Neural progenitor cell (in vitro differentiated cells): ENCODE results near the gene DHCR24. TPM values are rescaled to one million over a fixed set of nuclear protein-coding genes. Genes with fewer than 3 reads are reported as not detected.

ENCODE experiments used
- DNase-seq: peaks from one replicate; pipeline ENCODE4 v3.0.0-alpha.2; 2016; ENCODE audit warnings: low spot score
- H2AFZ ChIP-seq: fragments of 200-600 bp; sonication (generic); replicated peaks from 2 replicates; pipeline ENCODE4 v1.6.1; 2016; ENCODE audit warnings: antibody characterized with exemption
- H3F3A ChIP-seq: fragments of 200-600 bp; sonication (generic); 2 replicates; pipeline ENCODE4 v1.6.1; 2016; ENCODE audit warnings: antibody characterized with exemption, low read depth
- H3K27ac ChIP-seq: fragments of 200-600 bp; sonication (generic); 2 replicates; pipeline ENCODE4 v1.5.1; 2016; ENCODE audit warnings: mild to moderate bottlenecking
- H3K27me3 ChIP-seq: fragments of 200-600 bp; sonication (generic); 2 replicates; pipeline ENCODE4 v1.6.1; 2016; ENCODE audit warnings: mild to moderate bottlenecking, moderate library complexity
- H3K36me3 ChIP-seq: fragments of 200-600 bp; sonication (generic); 2 replicates; pipeline ENCODE4 v1.5.1; 2016
- H3K4me1 ChIP-seq: fragments of 200-600 bp; sonication (generic); 2 replicates; pipeline ENCODE4 v1.6.1; 2016; ENCODE audit warnings: mixed run types
- H3K4me2 ChIP-seq: fragments of 200-600 bp; sonication (generic); 2 replicates; pipeline ENCODE4 v1.6.1; 2016
- H3K4me3 ChIP-seq: fragments of 200-600 bp; sonication (generic); 2 replicates; pipeline ENCODE4 v1.5.1; 2016
- H3K79me2 ChIP-seq: fragments of 200-600 bp; sonication (generic); 2 replicates; pipeline ENCODE4 v1.6.1; 2016; ENCODE audit warnings: low read depth
- H3K9ac ChIP-seq: fragments of 200-600 bp; sonication (generic); 2 replicates; pipeline ENCODE4 v1.6.1; 2016
- H3K9me3 ChIP-seq: fragments of 200-600 bp; sonication (generic); 2 replicates; pipeline ENCODE4 v1.5.1; 2016; ENCODE audit warnings: low read depth
- H4K20me1 ChIP-seq: fragments of 200-600 bp; sonication (generic); 2 replicates; pipeline ENCODE4 v1.6.1; 2016; ENCODE audit warnings: low read depth
- H3K27ac Mint-ChIP-seq: 3 replicates; pipeline ENCODE4 v1.8.0; 2021; ENCODE audit warnings: mixed read lengths
- H3K27me3 Mint-ChIP-seq: 2 replicates; pipeline ENCODE4 v1.8.0; 2022; ENCODE audit warnings: low read depth, mild to moderate bottlenecking, inconsistent platforms, moderate library complexity, mixed read lengths; ENCODE audit not compliant: insufficient read depth
- H3K36me3 Mint-ChIP-seq: 3 replicates; pipeline ENCODE4 v1.8.0; 2021; ENCODE audit warnings: mixed read lengths
- H3K4me1 Mint-ChIP-seq: 3 replicates; pipeline ENCODE4 v1.8.0; 2021; ENCODE audit warnings: mixed read lengths
- H3K4me3 Mint-ChIP-seq: 3 replicates; pipeline ENCODE4 v1.8.0; 2021; ENCODE audit warnings: mild to moderate bottlenecking, moderate library complexity, mixed read lengths
- H3K9me3 Mint-ChIP-seq: 3 replicates; pipeline ENCODE4 v1.8.0; 2020; ENCODE audit warnings: mixed read lengths
- CTCF ChIP-seq: fragments of 200-600 bp; sonication (generic); IDR thresholded peaks from 2 replicates; pipeline ENCODE4 v1.5.1; 2017; ENCODE audit warnings: antibody characterized with exemption, mild to moderate bottlenecking
- EZH2 ChIP-seq: fragments of 200-600 bp; sonication (generic); IDR thresholded peaks from 2 replicates; pipeline ENCODE4 v1.6.1; 2017; ENCODE audit warnings: antibody characterized with exemption, mild to moderate bottlenecking, moderate library complexity
- EZH2phosphoT487 ChIP-seq: fragments of 200-600 bp; sonication (generic); IDR thresholded peaks from 2 replicates; pipeline ENCODE4 v1.6.1; 2017; ENCODE audit warnings: antibody characterized with exemption
- total RNA-seq: library from RNA; depleted of rRNA; stranded (reverse); fragments of >200 nt; gene quantifications from 2 replicates; pipeline ENCODE4 v1.2.3, GENCODE V29; 2015; ENCODE audit warnings: low replicate concordance

The DHCR24 gene
- total RNA-seq, 1 donor from 2014 or later: 94.5 TPM

GRCh38 chr1:54931275-54931840 is 44.4 kb upstream of the DHCR24 start:
- Histone ChIP-seq H3K27me3 (no peaks in the 10 kb centered on the region), H3K27ac (no peak overlapping the region), H2AFZ (no peak overlapping the region), H3K4me2 (no peak overlapping the region), H3K9ac (no peak overlapping the region), H4K20me1 (no peaks in the 10 kb centered on the region), H3K4me1 (no peaks in the 10 kb centered on the region), H3F3A (no peaks in the 10 kb centered on the region), H3K4me3 (no peak overlapping the region), H3K9me3 (no peaks in the 10 kb centered on the region), H3K79me2 (no peaks in the 10 kb centered on the region), H3K36me3 (no peaks in the 10 kb centered on the region)
- no peak overlapping the region for H3K27ac Mint-ChIP-seq
- peaks cover 15% of the 10 kb centered on the region for H3K9me3 Mint-ChIP-seq
- no peak for DNase-seq
- TF ChIP-seq CTCF: no peak
- no peak for TF ChIP-seq EZH2phosphoT487
- TF ChIP-seq EZH2: no peak
- no peak overlapping the region for H3K4me3 Mint-ChIP-seq
- no peaks in the 10 kb centered on the region for H3K27me3 Mint-ChIP-seq
- H3K4me1 Mint-ChIP-seq: peaks cover 15% of the 10 kb centered on the region
- H3K36me3 Mint-ChIP-seq: peaks cover 4% of the 10 kb centered on the region

GRCh38 chr1:54929700-54930099 is 42.7 kb upstream of the DHCR24 start:
- no peaks in the 10 kb centered on the region for H3K36me3 ChIP-seq
- no peak overlapping the region for H3K4me2 ChIP-seq
- H3K9ac ChIP-seq: no peak overlapping the region
- Mint-ChIP-seq H3K27ac (no peak overlapping the region), H3K9me3 (peaks cover 12% of the 10 kb centered on the region), H3K36me3 (peaks cover 4% of the 10 kb centered on the region), H3K4me1 (peaks cover 16% of the 10 kb centered on the region), H3K4me3 (no peak overlapping the region), H3K27me3 (no peaks in the 10 kb centered on the region)
- no peak for TF ChIP-seq CTCF
- no peak for TF ChIP-seq EZH2
- TF ChIP-seq EZH2phosphoT487: no peak
- no peak overlapping the region for H3K27ac ChIP-seq
- no peak for DNase-seq
- H4K20me1 ChIP-seq: no peaks in the 10 kb centered on the region
- H3F3A ChIP-seq: no peaks in the 10 kb centered on the region
- no peaks in the 10 kb centered on the region for H3K79me2 ChIP-seq
- H3K9me3 ChIP-seq: no peaks in the 10 kb centered on the region
- H3K4me3 ChIP-seq: no peak overlapping the region
- no peaks in the 10 kb centered on the region for H3K27me3 ChIP-seq
- no peak overlapping the region for H2AFZ ChIP-seq
- H3K4me1 ChIP-seq: no peaks in the 10 kb centered on the region

- Histone ChIP-seq H3K27ac (no peak overlapping the region), H4K20me1 (no peaks in the 10 kb centered on the region), H3K4me1 (no peaks in the 10 kb centered on the region), H3K9ac (no peak overlapping the region), H3K79me2 (no peaks in the 10 kb centered on the region), H3K4me3 (no peak overlapping the region), H3K27me3 (no peaks in the 10 kb centered on the region), H3K4me2 (no peak overlapping the region), H3K9me3 (no peaks in the 10 kb centered on the region), H2AFZ (no peak overlapping the region), H3K36me3 (no peaks in the 10 kb centered on the region), H3F3A (no peaks in the 10 kb centered on the region)
- no peak overlapping the region for H3K27ac Mint-ChIP-seq
- no peaks in the 10 kb centered on the region for H3K36me3 Mint-ChIP-seq
- H3K4me3 Mint-ChIP-seq: no peak overlapping the region
- H3K4me1 Mint-ChIP-seq: peaks cover 16% of the 10 kb centered on the region
- peaks cover 4% of the 10 kb centered on the region for H3K9me3 Mint-ChIP-seq
- no peak for TF ChIP-seq CTCF
- TF ChIP-seq EZH2: no peak
- TF ChIP-seq EZH2phosphoT487: no peak
- DNase-seq: no peak
- H3K27me3 Mint-ChIP-seq: peaks cover 4% of the 10 kb centered on the region
Measured at GRCh38 chr1:54928327-54928726, 41.3 kb upstream of the DHCR24 start.
